ENCODE results near the gene CMPK1. TPM values are rescaled to one million over a fixed set of nuclear protein-coding genes. Genes with fewer than 3 reads are reported as not detected.

CMPK1 gene
- total and polyA plus RNA-seq, 11 donors, result 37.0 to 88.7 (median 72.5) TPM

DNA sequence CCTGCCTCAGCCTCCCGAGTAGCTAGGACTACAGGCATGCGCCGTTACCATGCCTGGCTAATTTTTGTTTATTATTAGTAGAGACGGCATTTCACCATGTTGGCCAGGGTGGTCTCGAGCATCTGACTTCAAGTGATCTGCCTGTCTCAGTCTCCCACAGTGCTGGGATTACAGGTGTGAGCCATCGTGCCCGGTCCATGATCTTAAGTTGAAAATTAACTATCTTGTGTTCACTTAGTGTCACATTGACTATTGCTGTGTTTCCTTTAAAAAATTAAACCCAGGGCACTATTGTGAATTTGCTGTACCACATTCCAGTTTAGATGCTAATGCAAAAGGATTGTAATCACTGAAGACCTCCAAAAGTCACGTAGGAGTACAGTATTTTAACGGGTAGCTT lies 14.1 kb downstream of the CMPK1 start:
- intact Hi-C loops (cut with DNase I), result no loop called here
- WGBS, 4 donors, result 93 to 95% (median 94%) methylated on average over 9 of the region's 9 CpGs

GRCh38 chr1:47348246-47348645 lies 14.7 kb downstream of the CMPK1 start:
- Histone ChIP-seq H3K27me3 (no peaks in the 10 kb centered on the region), H3K36me3 (peaks cover 0 to 20% (median 6%) of the 10 kb centered on the region in 9 donors), H3K27ac (no peak overlapping the region), H3K4me3 (no peak overlapping the region), H3K9me3 (no peaks in the 10 kb centered on the region), H3K4me1 (peaks cover 0 to 4% (median 0%) of the 10 kb centered on the region in 12 donors)
- no peak for ATAC-seq
- no peak for TF ChIP-seq POLR2A (IDR thresholded peaks at IDR 0.05)
- TF ChIP-seq, protein P1, sequence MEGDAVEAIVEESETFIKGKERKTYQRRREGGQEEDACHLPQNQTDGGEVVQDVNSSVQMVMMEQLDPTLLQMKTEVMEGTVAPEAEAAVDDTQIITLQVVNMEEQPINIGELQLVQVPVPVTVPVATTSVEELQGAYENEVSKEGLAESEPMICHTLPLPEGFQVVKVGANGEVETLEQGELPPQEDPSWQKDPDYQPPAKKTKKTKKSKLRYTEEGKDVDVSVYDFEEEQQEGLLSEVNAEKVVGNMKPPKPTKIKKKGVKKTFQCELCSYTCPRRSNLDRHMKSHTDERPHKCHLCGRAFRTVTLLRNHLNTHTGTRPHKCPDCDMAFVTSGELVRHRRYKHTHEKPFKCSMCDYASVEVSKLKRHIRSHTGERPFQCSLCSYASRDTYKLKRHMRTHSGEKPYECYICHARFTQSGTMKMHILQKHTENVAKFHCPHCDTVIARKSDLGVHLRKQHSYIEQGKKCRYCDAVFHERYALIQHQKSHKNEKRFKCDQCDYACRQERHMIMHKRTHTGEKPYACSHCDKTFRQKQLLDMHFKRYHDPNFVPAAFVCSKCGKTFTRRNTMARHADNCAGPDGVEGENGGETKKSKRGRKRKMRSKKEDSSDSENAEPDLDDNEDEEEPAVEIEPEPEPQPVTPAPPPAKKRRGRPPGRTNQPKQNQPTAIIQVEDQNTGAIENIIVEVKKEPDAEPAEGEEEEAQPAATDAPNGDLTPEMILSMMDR (IDR thresholded peaks at IDR 0.05), result no peak
- DNase-seq, result no peak
- intact Hi-C loops (cut with DNase I), result no loop called here
- WGBS, 4 donors, result 95 to 100% (median 98%) methylated on average over 1 of the region's 1 CpG

More for the DNA sequence above, 14.1 kb downstream of the CMPK1 start:
- no peaks in the 10 kb centered on the region for H3K9me3 ChIP-seq
- H3K27ac ChIP-seq, result no peak overlapping the region
- DNase-seq, result no peak
- H3K27me3 ChIP-seq, result no peaks in the 10 kb centered on the region
- H3K4me3 ChIP-seq, result no peak overlapping the region
- no peak for ATAC-seq
- peaks cover 0 to 21% (median 6%) of the 10 kb centered on the region in 9 donors for H3K36me3 ChIP-seq
- TF ChIP-seq, protein P1 (IDR thresholded peaks at IDR 0.05), result no peak
- TF ChIP-seq POLR2A (IDR thresholded peaks at IDR 0.05), result no peak
- peaks cover 0 to 3% (median 0%) of the 10 kb centered on the region in 12 donors for H3K4me1 ChIP-seq

DNA sequence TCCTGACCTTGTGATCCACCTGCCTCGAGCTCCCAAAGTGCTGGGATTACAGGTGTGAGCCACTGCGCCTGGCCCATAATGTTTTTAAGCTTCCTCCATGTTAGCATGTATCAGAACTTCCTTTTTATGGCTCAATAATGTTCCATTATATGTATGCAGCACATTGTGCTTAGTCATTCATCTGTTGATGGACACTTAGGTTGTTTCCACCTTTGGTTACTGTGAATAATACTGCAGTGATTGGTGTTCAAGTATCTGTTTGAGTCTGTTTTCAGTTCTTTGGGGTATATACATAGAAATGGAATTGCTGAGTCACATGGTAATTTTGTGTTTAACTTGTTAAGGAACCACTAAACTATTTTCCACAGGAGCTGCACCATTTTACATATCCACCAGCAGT lies 17.7 kb downstream of the CMPK1 start:
- WGBS, 4 donors, result 94 to 100% (median 97%) methylated on average over 2 of the region's 2 CpGs
- Histone ChIP-seq H3K4me1 (peaks cover 0 to 6% (median under 1%) of the 10 kb centered on the region in 12 donors), H3K36me3 (peaks cover 0 to 13% (median 0%) of the 10 kb centered on the region in 9 donors), H3K27ac (no peak overlapping the region), H3K4me3 (no peak overlapping the region), H3K9me3 (no peaks in the 10 kb centered on the region), H3K27me3 (no peaks in the 10 kb centered on the region)
- ATAC-seq (no peak), DNase-seq (no peak)
- intact Hi-C loops (cut with DNase I), result no loop called here
- no peak for TF ChIP-seq POLR2A (IDR thresholded peaks at IDR 0.05)
- TF ChIP-seq, protein P1 (IDR thresholded peaks at IDR 0.05), result no peak

DNA sequence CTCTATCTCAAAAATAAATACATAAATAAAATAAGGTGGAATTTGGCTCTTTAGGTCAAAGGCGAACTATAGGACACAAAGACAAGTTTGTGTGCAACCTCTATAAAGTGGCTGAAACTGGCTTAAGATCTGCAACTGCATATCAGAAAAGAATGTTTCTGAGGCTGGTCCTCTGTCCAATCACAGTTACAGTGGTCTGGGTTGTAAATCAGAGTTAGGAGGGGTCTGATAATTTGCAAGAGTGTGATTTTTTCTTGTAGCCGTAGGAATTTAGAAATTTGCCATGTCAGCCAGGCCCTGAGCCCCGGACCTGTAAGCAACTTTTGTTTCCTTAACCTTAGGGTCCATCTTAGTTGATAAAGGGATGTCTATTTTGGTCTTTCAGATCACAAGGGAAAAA lies 27.8 kb downstream of the CMPK1 start:
- H3K4me1 ChIP-seq, result peaks cover 0 to 30% (median 3%) of the 10 kb centered on the region in 12 donors
- H3K9me3 ChIP-seq, result no peaks in the 10 kb centered on the region
- H3K4me3 ChIP-seq, result no peak overlapping the region
- no peaks in the 10 kb centered on the region for H3K36me3 ChIP-seq
- WGBS, 4 donors, result 48 to 70% (median 68%) methylated on average over 3 of the region's 3 CpGs
- no peaks in the 10 kb centered on the region for H3K27me3 ChIP-seq
- ATAC-seq, result no peak
- TF ChIP-seq, protein P1 (IDR thresholded peaks at IDR 0.05), result no peak
- no peak for TF ChIP-seq POLR2A (IDR thresholded peaks at IDR 0.05)
- H3K27ac ChIP-seq, result no peak overlapping the region
- no peak for DNase-seq
- intact Hi-C loops (cut with DNase I), result loop anchor here in 1 of 10 donors (2.0 kb wide), 1 partner anchor 21 kb away; no protein-coding TSS in a partner anchor

Measured in heart left ventricle (tissue), 16 donors.